HCT116 (cell line): ENCODE data around the gene CRMP1.

Experiments
- CTCF ChIP-seq, 3 experiments: fragments of 200-600 bp in 1 of 3; sonication (generic) in 1 of 3; IDR thresholded peaks in 2 of 3; conservative IDR thresholded peaks in 1 of 3; 2 replicates each; pipeline ENCODE4 v1.5.1; 2012 to 2017; ENCODE audit warnings: low read depth in 2 of 3, low read length in 2 of 3, antibody characterized with exemption in 1 of 3, borderline replicate concordance in 1 of 3, control low read depth in 1 of 3, mild to moderate bottlenecking in 1 of 3, mixed read lengths in 1 of 3, mixed run types in 1 of 3, moderate library complexity in 1 of 3; ENCODE audit not compliant: insufficient read depth in 1 of 3
- ELF1 ChIP-seq: IDR thresholded peaks from 2 replicates; pipeline ENCODE4 v1.6.1; 2012; ENCODE audit warnings: low read depth, borderline replicate concordance
- EZH2 ChIP-seq: fragments of 200-600 bp; sonication (generic); IDR thresholded peaks from 2 replicates; pipeline ENCODE4 v1.6.1; 2017; ENCODE audit warnings: antibody characterized with exemption, mixed run types
- EZH2phosphoT487 ChIP-seq: fragments of 200-600 bp; IDR thresholded peaks from 2 replicates; pipeline ENCODE4 v1.6.1; 2018; ENCODE audit warnings: antibody characterized with exemption, borderline replicate concordance
- MAX ChIP-seq: IDR thresholded peaks from 2 replicates; pipeline ENCODE4 v1.6.1; 2012
- POLR2AphosphoS5 ChIP-seq: IDR thresholded peaks from 2 replicates; pipeline ENCODE4 v1.6.1; 2011; ENCODE audit warnings: mild to moderate bottlenecking, low read depth, low read length, moderate library complexity
- SP1 ChIP-seq: IDR thresholded peaks from 2 replicates; pipeline ENCODE4 v1.6.1; 2012; ENCODE audit warnings: low read depth
- SRF ChIP-seq: IDR thresholded peaks from 2 replicates; pipeline ENCODE4 v1.6.1; 2012; ENCODE audit warnings: low read depth
- ZBTB33 ChIP-seq: IDR thresholded peaks from 2 replicates; pipeline ENCODE4 v1.6.1; 2011; ENCODE audit warnings: mild to moderate bottlenecking, low read length, moderate library complexity; ENCODE audit not compliant: insufficient replicate concordance; ENCODE audit errors: extremely low read depth
- TF ChIP-seq, protein P1 (sequence below): IDR thresholded peaks from 2 replicates; pipeline ENCODE4 v1.6.1; 2012; ENCODE audit warnings: low read depth

- TF ChIP-seq ELF1 (no peak), CTCF (IDR thresholded peaks at IDR 0.05 in 2 of 3, conservative IDR thresholded peaks at IDR 0.05 in 1 of 3; ENCODE audit: borderline replicate concordance in 1 of 3, insufficient read depth in 1 of 3, low read depth in 2 of 3, low read length in 2 of 3) (peak; percentile 74 to 81 (median 78)), EZH2phosphoT487 (no peak), EZH2 (no peak), SP1 (no peak), MAX (no peak), POLR2AphosphoS5 (no peak), SRF (no peak), ZBTB33 (no peak)
- TF ChIP-seq, protein P1, sequence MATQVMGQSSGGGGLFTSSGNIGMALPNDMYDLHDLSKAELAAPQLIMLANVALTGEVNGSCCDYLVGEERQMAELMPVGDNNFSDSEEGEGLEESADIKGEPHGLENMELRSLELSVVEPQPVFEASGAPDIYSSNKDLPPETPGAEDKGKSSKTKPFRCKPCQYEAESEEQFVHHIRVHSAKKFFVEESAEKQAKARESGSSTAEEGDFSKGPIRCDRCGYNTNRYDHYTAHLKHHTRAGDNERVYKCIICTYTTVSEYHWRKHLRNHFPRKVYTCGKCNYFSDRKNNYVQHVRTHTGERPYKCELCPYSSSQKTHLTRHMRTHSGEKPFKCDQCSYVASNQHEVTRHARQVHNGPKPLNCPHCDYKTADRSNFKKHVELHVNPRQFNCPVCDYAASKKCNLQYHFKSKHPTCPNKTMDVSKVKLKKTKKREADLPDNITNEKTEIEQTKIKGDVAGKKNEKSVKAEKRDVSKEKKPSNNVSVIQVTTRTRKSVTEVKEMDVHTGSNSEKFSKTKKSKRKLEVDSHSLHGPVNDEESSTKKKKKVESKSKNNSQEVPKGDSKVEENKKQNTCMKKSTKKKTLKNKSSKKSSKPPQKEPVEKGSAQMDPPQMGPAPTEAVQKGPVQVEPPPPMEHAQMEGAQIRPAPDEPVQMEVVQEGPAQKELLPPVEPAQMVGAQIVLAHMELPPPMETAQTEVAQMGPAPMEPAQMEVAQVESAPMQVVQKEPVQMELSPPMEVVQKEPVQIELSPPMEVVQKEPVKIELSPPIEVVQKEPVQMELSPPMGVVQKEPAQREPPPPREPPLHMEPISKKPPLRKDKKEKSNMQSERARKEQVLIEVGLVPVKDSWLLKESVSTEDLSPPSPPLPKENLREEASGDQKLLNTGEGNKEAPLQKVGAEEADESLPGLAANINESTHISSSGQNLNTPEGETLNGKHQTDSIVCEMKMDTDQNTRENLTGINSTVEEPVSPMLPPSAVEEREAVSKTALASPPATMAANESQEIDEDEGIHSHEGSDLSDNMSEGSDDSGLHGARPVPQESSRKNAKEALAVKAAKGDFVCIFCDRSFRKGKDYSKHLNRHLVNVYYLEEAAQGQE = no peak
These were observed 80.2 kb downstream of the CRMP1 start for GRCh38 chr4:5812506-5813229.
